T follicular helper cell (primary cell): ENCODE data around the gene MT3.
"Not testable (repeated sequence)": the region's sequence is repeated elsewhere in the genome, so short reads cannot be mapped to it uniquely, and the experiment has no call there.

Experiments
- DNase-seq: peaks from one replicate; pipeline ENCODE4 v3.0.0-alpha.2; 2020; ENCODE audit warnings: low read depth

Gene MT3

DNA sequence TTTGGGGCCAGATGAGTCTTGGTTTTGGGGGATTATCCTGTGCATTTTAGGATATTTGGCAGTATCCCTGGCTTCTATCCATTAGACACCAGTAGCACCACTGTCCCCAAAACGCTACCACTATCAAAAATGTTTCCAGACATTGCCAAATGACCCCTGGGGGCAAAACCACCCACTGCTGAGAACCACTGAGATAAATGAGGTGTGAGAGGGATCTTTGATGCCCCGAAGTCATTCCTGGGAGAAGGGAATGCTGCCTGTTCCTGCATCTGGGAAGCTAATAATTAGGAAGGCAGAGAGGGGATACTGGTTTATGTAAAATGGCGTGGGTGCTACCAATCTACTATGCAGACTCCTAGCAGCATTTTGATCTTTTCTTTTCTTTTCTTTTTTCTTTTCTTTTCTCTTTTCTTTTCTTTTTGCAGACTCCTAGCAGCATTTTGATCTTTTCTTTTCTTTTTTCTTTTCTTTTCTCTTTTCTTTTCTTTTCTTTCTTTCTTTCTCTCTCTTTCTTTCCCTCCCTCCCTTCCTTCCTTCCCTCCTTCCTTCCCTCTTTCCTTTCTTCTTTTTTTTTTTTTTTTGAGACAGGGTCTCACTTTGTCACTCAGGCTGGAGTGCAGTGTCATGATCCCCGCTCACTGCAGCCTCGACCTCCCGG lies 8.8 kb upstream of the MT3 start:
- DNase-seq = no peak

DNA sequence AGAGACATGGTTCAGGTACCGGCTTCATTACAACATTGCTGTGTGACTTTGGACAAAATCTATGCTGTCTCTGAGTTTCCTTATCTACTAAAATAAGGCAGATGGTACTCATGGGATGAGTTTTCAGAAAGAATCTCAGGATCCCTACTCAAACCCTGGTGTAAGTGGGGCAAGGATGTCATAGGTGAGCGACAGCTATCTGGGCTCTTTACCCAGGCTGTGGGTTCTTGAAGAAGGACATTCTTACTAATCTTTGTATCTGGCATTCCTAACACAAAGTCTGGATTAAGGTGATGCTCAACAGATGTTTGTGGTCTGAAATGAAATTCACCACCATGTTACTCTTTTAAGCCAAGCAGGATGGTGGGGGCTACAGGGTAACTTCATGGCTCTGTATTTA lies 6.4 kb upstream of the MT3 start:
- not testable (repeated sequence) for DNase-seq

DNA sequence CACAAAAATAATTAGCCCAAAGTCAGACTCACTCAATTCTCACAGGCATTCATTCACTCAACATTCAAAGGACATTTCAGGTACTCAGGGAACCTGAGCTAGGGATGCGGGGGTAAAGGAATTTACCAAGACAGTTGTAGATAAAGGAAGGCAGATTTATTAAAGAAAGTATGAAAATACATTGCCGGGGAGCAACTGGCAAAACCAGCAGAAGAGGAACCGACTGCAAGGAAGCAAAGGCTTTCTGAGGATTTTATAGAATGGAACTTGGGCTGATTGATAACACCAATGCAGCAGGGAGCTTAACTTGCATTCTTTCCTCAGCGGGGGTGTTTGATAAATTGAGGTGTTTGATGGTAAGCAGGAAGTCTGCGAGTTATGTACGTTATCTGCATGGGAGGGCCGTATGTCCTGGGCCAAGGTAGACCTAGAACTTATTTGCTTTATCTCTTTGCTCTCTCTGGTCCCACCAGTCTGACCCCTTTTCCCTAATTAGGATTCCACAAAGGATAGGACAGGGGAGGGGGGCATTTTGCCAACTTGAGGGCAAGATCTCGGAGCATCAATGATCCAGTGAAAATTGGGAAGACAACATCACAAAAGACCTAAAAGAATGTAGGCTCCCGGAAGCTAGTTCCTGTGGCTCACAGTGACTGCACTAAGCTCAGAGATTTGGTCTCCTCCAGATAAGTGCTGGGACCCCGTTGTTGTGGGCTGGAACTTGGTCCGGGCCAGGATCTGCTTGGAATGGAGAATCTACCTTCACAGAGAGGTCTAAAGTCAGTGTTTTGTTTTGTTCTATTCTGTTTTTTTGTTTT lies 5.8 kb upstream of the MT3 start:
- DNase-seq = no peak

DNA sequence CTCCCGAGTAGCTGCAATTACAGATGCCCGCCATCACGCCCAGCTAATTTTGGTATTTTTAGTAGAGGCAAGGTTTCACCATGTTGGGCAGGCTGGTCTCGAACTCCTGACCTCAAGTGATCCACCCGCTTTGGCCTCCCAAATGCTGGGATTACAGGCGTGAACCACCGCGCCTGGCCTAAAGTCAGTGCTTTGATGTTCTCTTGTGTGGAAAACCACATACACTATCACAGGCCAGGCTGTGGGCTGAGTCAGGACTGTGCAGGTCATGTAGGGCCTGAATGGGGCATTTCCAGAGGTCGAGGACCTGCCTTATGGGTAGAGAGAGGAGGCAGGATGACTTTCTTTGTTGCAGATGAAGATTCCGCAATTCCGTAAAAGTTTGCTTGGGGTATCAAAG lies 5.1 kb upstream of the MT3 start:
- DNase-seq = no peak

DNA sequence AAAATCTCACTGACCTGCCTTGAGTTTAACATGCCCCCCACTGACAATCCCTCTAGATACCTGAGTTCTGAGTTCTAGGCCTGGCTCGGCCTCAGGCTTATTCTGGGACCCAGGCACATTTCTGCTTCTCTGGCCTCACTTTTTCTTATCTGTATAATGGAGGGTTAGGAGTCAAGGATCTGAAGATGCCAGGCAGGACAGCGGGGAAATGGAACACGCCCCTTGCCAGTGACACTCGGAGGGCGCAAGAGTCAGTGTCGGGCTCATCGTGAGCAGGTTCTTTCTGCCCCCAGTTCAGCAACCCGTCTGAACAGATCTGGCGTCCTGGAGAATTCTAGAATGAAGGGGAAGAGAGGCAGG lies 567 bp upstream of the MT3 start:
- no peak for DNase-seq

DNA sequence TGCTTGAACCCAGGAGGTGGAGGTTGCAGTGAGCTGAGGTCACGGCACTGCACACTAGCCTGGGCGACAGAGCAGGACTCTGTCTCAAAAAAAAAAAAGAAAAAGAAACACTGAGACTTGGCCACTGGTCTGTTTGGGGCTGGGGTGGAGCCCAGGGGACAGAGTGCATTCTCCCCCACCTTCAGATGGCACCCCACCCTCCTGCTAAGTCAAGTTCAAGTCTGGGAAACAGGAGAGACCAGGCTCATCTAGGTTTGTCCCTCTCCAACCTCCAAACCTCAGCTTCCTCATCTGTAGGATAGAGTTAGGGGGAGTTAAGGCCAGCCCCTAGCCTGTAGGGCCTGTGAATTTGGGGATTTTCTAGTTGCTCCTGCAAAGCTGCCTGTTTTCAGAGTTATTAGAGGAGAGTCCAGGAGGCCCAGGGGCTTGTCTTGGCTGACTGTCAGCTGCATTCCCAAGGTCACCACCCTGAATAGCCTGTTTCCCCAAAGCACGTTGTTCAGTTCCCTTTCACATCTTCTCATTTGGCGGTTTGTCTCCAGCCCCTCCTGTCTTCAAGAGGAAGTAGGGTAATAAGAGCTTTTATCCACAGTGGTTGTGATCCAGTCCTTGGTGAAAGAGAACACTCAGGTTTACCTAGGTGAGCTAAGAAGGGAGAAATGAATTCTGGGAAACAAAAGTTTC lies 2.2 kb downstream of the MT3 start:
- DNase-seq = no peak

DNA sequence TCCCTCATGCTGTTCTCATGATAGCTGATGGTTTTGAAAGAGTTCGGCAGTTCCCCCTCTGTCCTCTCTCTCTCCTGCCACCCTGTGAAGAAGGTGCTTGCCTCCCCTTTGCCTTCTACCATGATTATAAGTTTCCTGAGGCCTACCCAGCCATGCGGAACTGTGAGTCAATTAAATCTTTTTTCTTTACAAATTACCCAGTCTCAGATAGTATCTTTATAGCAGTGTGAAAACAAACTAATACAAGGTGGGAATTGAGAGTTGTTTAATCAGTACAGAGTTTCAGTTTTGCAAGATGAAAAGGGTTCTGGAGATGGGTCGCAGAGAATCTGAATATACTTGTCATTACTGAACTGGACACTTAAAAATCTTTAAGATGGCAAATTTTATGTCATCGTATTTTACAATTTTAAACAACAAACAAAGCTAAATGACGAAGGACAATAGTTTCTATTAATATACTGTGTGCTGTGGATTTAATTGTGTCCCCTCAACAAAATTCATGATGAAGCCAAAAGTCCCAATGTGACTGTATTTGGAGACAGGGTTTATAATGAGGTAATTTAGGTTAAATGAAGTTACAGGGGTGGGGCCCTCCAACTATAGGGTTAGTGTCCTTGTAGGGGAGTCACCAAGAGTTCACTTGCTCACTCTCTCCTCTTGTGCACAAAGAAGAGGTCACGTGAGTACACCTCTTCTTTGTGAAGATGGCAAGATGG lies 4.4 kb downstream of the MT3 start:
- no peak for DNase-seq

DNA sequence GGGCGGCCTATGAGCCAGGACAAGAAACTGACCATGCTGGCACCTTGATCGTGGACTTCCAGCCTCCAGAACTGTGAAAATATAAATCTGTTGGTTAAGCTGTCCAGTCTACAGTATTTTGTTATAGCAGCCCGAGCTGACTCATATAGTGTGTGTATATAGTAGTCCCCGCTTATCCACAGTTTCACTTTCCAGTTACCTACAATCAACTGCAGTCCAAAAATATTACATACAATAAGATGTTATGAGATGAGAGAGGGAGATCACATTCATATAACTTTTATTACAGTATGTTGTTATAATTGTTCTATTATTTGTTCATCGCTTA lies 4.9 kb downstream of the MT3 start:
- no peak for DNase-seq

DNA sequence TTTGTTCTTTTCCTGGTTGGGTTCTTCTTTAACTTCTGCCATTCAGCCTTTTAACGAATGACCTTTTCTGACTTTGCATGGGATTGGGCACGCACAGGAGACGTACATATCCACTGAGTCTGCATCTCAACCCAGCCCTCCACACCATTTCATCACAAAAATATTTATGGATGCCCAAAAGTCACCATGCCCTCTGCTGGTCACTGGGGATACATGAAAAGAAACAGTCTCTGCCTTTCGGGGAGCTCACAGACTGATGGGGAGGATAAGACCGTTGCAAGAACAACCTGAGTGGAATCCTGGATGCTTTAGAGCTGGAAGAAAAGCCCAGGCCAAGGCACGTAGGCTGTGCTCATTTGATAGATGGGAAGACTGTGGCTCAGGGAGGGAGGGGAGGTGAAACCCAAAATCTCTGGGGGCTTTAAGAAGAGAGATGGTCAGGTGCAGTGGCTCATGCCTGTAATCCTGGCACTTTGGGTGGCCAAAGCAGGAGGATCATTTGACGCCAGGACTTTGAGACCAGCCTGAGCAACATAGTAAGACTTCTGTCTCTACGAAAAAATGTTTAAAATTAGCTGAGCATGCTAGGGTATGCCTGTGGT lies 11.2 kb downstream of the MT3 start:
- no peak for DNase-seq

DNA sequence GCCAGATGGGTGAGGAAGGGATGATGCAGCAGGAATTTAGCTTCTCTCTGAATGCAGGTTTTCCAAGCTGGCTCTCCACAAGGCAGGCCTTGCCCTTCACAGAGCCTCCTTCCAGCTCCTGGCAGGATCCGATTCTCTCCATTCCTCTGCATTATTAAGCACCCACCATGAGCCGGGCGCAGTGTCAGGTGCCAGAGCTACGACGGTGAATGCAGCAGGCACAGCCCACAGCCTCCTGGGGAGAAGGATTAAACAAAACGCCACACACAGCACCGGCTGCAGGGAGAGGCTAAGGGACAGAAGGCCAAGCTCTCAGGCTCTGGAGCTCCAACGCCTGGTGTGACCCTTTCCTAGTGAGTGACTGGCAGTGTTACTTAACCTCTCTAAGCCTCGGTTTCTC lies 12.0 kb downstream of the MT3 start:
- no peak for DNase-seq

DNA sequence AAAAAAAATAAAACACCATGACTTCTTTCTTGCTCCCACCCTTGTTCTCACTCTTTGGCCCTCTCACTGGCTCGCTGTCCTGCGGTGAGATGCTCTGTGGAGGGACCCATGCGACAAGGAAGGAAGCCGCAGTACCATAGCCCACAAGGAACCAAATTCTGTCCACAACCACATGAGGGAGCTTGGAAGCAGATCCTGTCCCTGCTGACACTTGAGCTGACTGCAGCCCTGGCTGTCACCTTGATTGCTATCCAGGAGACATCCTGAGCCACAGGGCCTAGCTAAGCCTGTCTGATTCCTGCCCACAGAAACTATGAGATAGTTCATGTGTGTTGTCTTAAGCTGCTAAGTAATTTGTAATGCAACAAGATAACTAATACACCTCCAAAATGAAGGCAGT lies 14.3 kb downstream of the MT3 start:
- no peak for DNase-seq

DNA sequence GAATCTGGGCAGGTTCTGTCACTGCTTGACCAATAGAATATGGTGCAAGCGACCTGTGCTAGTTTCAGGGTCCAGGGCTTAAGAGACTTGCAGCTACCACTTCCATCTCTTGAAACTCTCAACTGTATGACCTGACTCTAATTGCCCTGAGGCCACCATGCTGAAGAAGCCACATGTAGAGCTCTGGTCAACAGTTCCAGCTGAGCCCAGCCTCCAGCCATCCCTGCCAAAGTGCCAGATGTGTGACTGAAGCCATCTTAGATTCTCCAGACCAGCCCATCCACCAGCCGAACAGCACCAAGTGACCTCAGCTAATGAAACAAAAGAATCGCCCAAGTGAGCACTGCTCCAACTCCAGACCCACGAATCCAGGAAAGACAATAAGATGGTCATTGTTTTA lies 15.6 kb downstream of the MT3 start:
- DNase-seq = no peak

DNA sequence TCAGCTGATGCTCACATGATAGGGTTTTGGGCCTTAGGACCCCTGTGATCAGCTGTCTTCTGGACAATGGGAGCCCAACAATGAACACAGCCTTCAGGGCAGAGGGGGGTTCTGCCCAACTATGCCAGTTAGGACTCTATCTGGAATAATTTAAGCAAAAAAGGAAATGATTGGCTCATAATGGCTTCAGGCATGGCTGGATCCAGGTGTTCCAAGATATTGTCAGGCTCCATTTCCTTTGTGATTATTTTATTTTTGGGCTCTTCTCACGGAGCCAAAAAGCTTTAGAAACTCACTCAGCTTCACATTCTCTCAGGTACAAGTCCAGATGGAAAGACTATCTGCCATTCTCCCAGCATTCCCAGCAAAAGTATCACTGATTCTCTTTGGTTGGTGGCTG lies 16.1 kb downstream of the MT3 start:
- DNase-seq = no peak

DNA sequence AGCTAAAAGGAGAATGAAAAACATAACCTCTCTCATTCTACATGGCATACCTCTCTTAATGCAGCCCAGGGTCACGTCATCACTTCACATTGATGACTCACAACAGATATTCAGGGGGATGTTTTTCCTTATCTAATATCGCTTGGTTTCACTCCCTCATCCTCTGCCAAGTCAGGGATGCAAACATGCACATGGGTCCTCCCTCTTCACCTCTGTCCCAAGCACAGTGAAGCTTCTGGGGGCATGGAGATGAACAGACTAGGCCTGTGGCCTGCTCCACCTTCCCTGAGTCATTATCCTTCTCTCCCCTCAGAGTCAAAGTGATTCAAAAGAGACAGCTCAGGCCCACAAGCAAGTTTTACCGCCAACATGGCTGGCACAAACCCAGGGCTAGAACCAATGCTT lies 16.7 kb downstream of the MT3 start:
- DNase-seq = no peak

DNA sequence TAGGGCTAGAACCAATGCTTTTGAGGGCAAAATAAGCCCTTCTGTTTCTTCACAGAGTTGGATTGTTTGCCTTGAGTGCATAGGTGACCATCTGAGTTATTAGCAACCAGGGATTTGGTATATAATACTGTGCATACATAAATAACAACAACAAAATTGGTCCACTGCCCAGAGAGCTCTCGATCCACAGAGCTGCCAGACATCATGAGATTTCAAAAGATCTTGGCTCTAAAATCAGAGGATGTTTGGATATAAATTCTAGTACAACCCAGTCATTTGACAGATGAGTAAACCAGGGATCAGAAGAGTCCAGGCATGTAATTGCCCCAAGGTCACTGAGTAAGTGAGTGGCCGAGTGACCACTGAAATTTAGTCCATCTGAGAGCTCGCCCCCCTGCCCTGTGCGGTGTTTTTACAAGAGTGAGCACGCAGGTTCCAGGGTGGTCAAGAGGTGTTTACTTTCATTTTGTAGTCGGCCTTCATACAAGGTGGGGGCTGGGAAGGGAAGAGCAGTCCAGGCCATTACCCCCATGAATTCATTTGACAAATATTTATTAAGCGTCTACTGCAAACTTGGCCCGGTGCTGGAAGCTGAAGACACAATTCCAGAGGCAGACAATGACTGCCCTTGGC lies 17.3 kb downstream of the MT3 start:
- no peak for DNase-seq

DNA sequence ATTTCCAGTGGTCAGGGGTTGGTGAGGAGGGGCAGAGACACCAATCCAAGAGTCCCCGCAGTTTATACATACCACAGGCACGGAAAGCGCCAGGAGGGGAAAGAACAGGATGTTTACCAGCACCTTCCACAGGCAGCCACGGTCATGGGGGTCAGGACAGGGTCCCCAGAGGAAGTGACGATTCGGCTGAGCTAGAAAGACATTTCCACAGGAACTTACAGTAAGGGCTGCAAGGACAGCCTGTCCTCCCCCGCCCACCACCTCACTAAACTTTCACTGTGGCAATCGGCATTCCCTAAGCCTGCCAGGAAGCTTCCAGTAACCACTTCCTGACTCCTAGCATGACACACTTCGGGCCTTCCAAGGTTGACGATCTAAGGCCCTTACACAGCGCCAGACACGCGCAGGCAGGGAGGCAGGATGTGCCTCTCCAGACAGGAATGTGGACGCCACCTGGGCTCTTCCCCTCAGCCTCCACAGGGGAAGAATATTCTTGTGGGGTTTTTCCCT lies 17.8 kb downstream of the MT3 start:
- no peak for DNase-seq

DNA sequence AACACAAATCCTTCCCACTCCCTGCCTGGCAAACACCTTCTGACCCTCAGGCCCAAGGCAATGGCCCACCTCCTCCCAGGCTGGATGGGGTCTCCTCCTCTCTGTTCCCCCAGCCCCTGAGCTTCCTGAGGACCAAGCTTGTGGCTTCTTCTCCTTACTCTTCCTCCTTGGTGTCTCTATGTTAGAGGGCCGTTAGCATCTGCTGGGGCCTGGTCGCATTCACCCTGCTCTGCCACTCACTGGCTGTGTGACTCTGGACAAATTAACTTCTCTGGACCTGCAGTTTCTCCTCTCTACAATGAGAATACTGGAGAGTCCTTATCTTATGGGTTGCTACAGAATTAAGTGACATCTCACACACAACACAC lies 18.3 kb downstream of the MT3 start:
- DNase-seq = no peak

DNA sequence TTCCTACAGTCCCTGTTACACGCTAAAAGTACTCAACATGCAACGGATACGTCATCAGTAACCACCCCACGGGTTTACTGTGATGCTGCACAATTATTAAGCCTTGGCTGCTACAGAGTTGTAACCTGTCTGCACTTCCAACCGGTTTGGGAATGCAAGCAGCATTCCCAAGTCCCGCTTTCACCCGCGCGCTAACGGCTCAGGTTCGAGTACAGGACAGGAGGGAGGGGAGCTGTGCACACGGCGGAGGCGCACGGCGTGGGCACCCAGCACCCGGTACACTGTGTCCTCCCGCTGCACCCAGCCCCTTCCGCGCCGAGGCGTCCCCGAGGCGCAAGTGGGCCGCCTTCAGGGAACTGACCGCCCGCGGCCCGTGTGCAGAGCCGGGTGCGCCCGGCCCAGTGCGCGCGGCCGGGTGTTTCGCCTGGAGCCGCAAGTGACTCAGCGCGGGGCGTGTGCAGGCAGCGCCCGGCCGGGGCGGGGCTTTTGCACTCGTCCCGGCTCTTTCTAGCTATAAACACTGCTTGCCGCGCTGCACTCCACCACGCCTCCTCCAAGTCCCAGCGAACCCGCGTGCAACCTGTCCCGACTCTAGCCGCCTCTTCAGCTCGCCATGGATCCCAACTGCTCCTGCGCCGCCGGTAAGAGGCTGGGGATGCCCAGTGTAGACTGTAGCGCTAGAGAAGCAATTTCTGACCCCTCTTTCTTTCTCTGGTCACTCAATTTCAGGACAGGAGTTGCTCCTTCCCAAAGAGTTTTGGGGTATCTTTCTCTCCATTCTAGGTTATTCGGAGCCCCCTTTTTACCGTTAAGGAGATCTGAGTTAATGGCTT lies 18.9 kb downstream of the MT3 start, which contains the start of gene MT2A:
Gene MT2A, plus strand, starts transcription at position 542 of the 833 bp plus-strand sequence. Its CDS starts 72 bp downstream, at position 614.
- DNase-seq = peak; percentile 78

DNA sequence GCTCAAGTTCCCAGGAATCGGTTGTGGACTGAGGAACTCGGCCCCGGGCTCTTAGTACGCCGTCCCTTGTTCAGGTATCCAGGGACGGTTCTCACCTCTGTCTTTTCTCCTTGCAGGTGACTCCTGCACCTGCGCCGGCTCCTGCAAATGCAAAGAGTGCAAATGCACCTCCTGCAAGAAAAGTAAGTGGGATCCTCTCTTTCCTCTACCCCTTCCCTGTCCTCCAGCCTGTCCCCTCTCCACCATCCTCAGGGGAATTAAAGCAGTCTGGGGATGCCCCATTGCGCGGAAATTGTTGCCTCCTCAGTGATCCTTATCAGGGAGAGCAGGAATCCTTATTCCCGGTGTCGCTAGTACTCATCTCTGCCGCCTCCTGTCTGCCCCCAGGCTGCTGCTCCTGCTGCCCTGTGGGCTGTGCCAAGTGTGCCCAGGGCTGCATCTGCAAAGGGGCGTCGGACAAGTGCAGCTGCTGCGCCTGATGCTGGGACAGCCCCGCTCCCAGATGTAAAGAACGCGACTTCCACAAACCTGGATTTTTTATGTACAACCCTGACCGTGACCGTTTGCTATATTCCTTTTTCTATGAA lies 19.6 kb downstream of the MT3 start:
- no peak for DNase-seq

DNA sequence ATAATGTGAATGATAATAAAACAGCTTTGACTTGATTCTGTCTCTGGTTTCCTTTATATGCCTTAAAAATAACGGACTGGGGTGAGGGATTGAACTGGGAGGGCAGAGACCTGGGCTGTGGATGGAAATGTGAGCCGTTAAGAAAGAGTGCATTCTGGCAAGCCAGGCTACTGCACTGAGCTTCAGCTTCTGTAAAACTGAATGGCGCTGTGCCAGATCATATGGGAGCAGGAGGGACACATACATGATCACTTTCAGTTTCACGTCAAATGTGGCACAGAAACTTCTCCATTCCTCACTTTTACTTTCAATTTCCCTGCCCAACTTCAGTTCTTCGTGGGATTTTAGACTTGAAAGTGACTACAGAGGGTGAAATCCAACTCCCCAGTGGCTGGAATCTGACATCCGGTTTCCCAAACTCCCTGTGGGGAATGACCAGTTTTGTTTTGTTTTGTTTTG lies 20.2 kb downstream of the MT3 start:
- peak; percentile 68 for DNase-seq
